Mesothelial cell of epicardium (in vitro differentiated cells): ENCODE results near the gene SLC47A1. TPM values are rescaled to one million over a fixed set of nuclear protein-coding genes. Genes with fewer than 3 reads are reported as not detected.

ENCODE experiments used
- DNase-seq, 2 experiments: peaks; one replicate each; pipeline ENCODE4 v3.0.0; 2021; ENCODE audit warnings: low spot score in 2 of 2; ENCODE audit not compliant: unreplicated experiment in 2 of 2
- H3K27ac Mint-ChIP-seq: 2 replicates; pipeline ENCODE4 v1.8.0; 2021; ENCODE audit warnings: mixed read lengths
- H3K27me3 Mint-ChIP-seq: 2 replicates; pipeline ENCODE4 v1.8.0; 2021; ENCODE audit warnings: low read depth, mixed read lengths
- H3K36me3 Mint-ChIP-seq: 2 replicates; pipeline ENCODE4 v1.8.0; 2021; ENCODE audit warnings: mixed read lengths
- H3K4me1 Mint-ChIP-seq: 2 replicates; pipeline ENCODE4 v1.8.0; 2021; ENCODE audit warnings: mixed read lengths
- H3K4me3 Mint-ChIP-seq: 2 replicates; pipeline ENCODE4 v1.8.0; 2021; ENCODE audit warnings: mild to moderate bottlenecking, moderate library complexity, mixed read lengths
- H3K9me3 Mint-ChIP-seq: 2 replicates; pipeline ENCODE4 v1.8.0; 2021; ENCODE audit warnings: mixed read lengths
- CTCF ChIP-seq: fragments of 200-600 bp; sonication (generic); IDR thresholded peaks from one replicate; pipeline ENCODE4 v1.5.0; 2021; ENCODE audit warnings: antibody characterized with exemption; ENCODE audit not compliant: unreplicated experiment
- total RNA-seq: library from RNA; stranded (reverse); gene quantifications from 3 replicates; pipeline ENCODE4 v1.2.1, GENCODE V29; 2021

The SLC47A1 gene
- total RNA-seq, 1 donor from 2014 or later: 9.2 TPM

GRCh38 chr17:19613979-19614378, 80.3 kb downstream of the SLC47A1 start:
- Mint-ChIP-seq H3K27me3 (no peaks in the 10 kb centered on the region), H3K4me3 (no peak overlapping the region), H3K36me3 (peaks cover 8% of the 10 kb centered on the region), H3K9me3 (peaks cover 21% of the 10 kb centered on the region), H3K27ac (no peak overlapping the region), H3K4me1 (peaks cover 4% of the 10 kb centered on the region)
- no peak for DNase-seq
- no peak for TF ChIP-seq CTCF

GRCh38 chr17:19614900-19615299, 81.2 kb downstream of the SLC47A1 start:
- Mint-ChIP-seq H3K27me3 (no peaks in the 10 kb centered on the region), H3K4me3 (no peak overlapping the region), H3K9me3 (peaks cover 30% of the 10 kb centered on the region), H3K4me1 (peaks cover 4% of the 10 kb centered on the region), H3K36me3 (peaks cover 17% of the 10 kb centered on the region), H3K27ac (no peak overlapping the region)
- TF ChIP-seq CTCF: no peak
- no peak for DNase-seq

DNA sequence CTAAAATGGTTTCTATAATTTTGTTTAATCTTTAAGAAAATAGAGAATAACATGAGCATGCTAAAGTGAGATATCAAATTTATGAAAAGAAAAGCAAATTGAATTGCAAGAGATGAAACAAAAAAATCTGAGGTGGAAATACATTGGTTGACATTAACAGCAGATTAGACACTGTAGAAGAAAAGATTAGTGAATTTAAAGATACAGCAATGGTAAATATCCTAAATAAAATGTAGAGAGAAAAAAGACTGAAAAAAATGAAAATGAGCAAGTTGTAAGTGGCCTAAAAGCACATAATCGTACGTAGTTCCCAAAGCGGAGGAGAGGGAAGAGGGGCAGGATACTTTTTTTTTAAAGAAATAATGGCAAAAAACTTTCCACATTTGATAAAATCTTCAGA, 84.4 kb downstream of the SLC47A1 start:
- Mint-ChIP-seq H3K36me3 (peaks cover 22% of the 10 kb centered on the region), H3K4me1 (peaks cover 4% of the 10 kb centered on the region), H3K4me3 (no peak overlapping the region), H3K27me3 (no peaks in the 10 kb centered on the region), H3K9me3 (peaks cover 45% of the 10 kb centered on the region), H3K27ac (no peak overlapping the region)
- no peak for DNase-seq
- TF ChIP-seq CTCF: no peak

DNA sequence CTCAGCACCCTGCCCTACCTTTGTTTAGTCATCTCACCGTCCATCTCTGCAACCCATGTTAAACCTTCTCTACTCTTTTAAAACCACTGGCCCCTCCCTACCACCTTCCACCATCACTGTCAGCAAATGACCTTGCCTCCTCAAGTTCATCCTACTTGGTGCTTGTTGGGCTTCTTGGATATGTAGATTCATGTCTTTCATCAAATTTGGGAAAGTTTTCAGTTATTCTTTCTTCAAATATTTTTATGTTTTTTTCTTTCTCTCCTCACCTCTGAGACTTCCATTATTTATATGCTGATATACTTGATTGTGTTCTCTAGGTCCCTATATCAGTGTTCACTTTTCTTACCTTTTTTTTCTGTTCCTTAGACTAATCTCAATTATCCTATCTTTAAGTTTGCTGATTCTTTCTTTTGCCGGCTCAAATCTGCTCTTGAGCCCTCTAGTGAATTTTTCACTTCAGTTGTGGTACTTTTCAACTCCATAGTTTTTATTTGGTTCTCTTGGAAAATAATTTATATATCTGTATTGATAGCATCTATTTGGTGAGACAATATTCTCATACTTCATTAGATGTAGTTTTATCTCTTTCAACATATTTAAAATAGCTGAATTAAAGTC, 86.2 kb downstream of the SLC47A1 start:
- no peak for TF ChIP-seq CTCF
- H3K27me3 Mint-ChIP-seq: no peaks in the 10 kb centered on the region
- DNase-seq: no peak
- H3K27ac Mint-ChIP-seq: no peak overlapping the region
- no peak overlapping the region for H3K4me3 Mint-ChIP-seq
- H3K36me3 Mint-ChIP-seq: peaks cover 22% of the 10 kb centered on the region
- H3K9me3 Mint-ChIP-seq: peaks cover 48% of the 10 kb centered on the region
- H3K4me1 Mint-ChIP-seq: no peaks in the 10 kb centered on the region

DNA sequence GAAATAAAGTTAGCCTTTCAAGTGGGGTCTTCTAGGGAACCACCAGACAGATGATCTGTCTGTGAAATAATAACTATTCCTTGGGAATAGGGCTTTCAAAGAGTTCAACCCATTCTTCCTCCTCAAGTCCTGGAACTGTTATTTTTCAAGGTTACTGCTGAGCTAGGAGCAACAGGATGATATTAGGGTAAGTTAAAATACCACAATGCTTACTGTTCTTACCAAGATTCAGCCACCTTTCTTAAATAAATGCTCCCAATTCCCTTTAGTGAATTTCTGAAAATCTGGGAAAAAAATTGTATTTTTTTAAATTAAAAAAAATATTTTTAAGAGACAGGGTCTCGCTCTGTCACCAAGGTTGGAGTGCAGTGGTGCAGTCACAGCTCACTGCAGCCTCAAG, 88.0 kb downstream of the SLC47A1 start:
- Mint-ChIP-seq H3K9me3 (peaks cover 47% of the 10 kb centered on the region), H3K27ac (no peak overlapping the region), H3K27me3 (no peaks in the 10 kb centered on the region), H3K36me3 (peaks cover 22% of the 10 kb centered on the region), H3K4me3 (no peak overlapping the region), H3K4me1 (no peaks in the 10 kb centered on the region)
- DNase-seq: no peak
- TF ChIP-seq CTCF: no peak

GRCh38 chr17:19626079-19626478, 92.4 kb downstream of the SLC47A1 start:
- TF ChIP-seq CTCF: no peak
- Mint-ChIP-seq H3K9me3 (peaks cover 11% of the 10 kb centered on the region), H3K4me3 (no peak overlapping the region), H3K4me1 (no peaks in the 10 kb centered on the region), H3K27me3 (no peaks in the 10 kb centered on the region), H3K36me3 (peaks cover 3% of the 10 kb centered on the region), H3K27ac (no peak overlapping the region)
- DNase-seq: no peak
